B cell (primary cell): ENCODE measurements around the gene ADAMTS2. TPM values are rescaled to one million over a fixed set of nuclear protein-coding genes. Genes with fewer than 3 reads are reported as not detected.

Source experiments
- ATAC-seq: fragments of 200-7000 bp; cut with Tn5 transposase; one replicate; pipeline ENCODE4 v1.10.0; 2021; ENCODE audit warnings: low read depth, mild to moderate bottlenecking, moderate number of reproducible peaks, moderate library complexity
- CTCF ChIA-PET: fragments of 350-600 bp; sonication (Branson Sonifier 250); formaldehyde crosslinking; loops from one replicate; lab custom pipeline; 2021; ENCODE audit warnings: antibody characterized with exemption, inconsistent platforms; lab: Charles Lee
- POLR2A ChIA-PET: fragments of 350-600 bp; sonication (Branson Sonifier 250); formaldehyde crosslinking; loops from one replicate; lab custom pipeline; 2021; ENCODE audit warnings: antibody characterized with exemption; lab: Charles Lee
- DNase-seq: peaks from one replicate; pipeline ENCODE4 v3.0.0; 2013
- H2AFZ ChIP-seq: 2 replicates; pipeline ENCODE4 v1.6.1; 2012; ENCODE audit warnings: mild to moderate bottlenecking, low read depth, low read length; ENCODE audit not compliant: insufficient read depth, poor library complexity, severe bottlenecking
- H3K27ac ChIP-seq, 2 donors: 1 replicate in 1 of 2; 2 replicates in 1 of 2; pipeline ENCODE4 v1.5.1; 2012 to 2013; ENCODE audit warnings: low read length in 2 of 2, mild to moderate bottlenecking in 2 of 2, moderate library complexity in 1 of 2
- H3K27me3 ChIP-seq, 4 experiments: fragments of 200-600 bp in 1 of 4; sonication (generic) in 1 of 4; replicated peaks in 1 of 4; 1 replicate in 2 of 4; 2 replicates in 2 of 4; pipeline versions ENCODE4 v1.6.1 to v1.7.0; 2013 to 2016; ENCODE audit warnings: low read length in 3 of 4, mild to moderate bottlenecking in 2 of 4, mixed read lengths in 1 of 4, moderate library complexity in 1 of 4; ENCODE audit not compliant: insufficient read depth in 4 of 4, control insufficient read depth in 3 of 4; ENCODE audit errors: control extremely low read depth in 1 of 4
- H3K36me3 ChIP-seq, 2 experiments: replicated peaks in 1 of 2; 1 replicate in 1 of 2; 2 replicates in 1 of 2; pipeline versions ENCODE4 v1.6.1 to v1.7.1; 2013; ENCODE audit warnings: low read length in 1 of 2; ENCODE audit not compliant: insufficient read depth in 2 of 2, control insufficient read depth in 1 of 2; ENCODE audit errors: control extremely low read depth in 1 of 2, extremely low read depth in 1 of 2
- H3K4me1 ChIP-seq, 2 donors: fragments of 200-600 bp in 1 of 2; sonication (generic) in 1 of 2; 1 replicate in 1 of 2; 2 replicates in 1 of 2; pipeline versions ENCODE4 v1.5.1 to v1.6.1; 2013 to 2017; ENCODE audit warnings: low read length in 2 of 2; ENCODE audit not compliant: control insufficient read depth in 2 of 2, insufficient read depth in 2 of 2
- H3K4me2 ChIP-seq: replicated peaks from 2 replicates; pipeline ENCODE3; 2012; ENCODE audit warnings: mild to moderate bottlenecking, low read depth, low read length; ENCODE audit not compliant: poor library complexity, severe bottlenecking
- H3K4me3 ChIP-seq, 5 experiments: fragments of 200-600 bp in 1 of 5; sonication (generic) in 1 of 5; 1 replicate in 3 of 5; 2 replicates in 2 of 5; pipeline versions ENCODE4 v1.5.1 to v1.7.0; 2011 to 2016; ENCODE audit warnings: low read length in 4 of 5, mild to moderate bottlenecking in 4 of 5, low read depth in 2 of 5, control low read depth in 1 of 5, moderate library complexity in 1 of 5; ENCODE audit not compliant: insufficient read depth in 1 of 5; ENCODE audit errors: control extremely low read depth in 1 of 5, extremely low read depth in 1 of 5
- H3K79me2 ChIP-seq: fragments of 200-600 bp; sonication (generic); one replicate; pipeline ENCODE4 v1.6.0; 2016; ENCODE audit warnings: low read length; ENCODE audit not compliant: control insufficient read depth, insufficient read depth
- H3K9ac ChIP-seq: fragments of 200-600 bp; sonication (generic); 2 replicates; pipeline ENCODE4 v1.6.1; 2017; ENCODE audit warnings: mild to moderate bottlenecking, low read length, moderate library complexity
- H3K9me3 ChIP-seq, 3 donors: one replicate each; pipeline versions ENCODE4 v1.6.1 to v1.7.1; 2013; ENCODE audit warnings: low read length in 2 of 3; ENCODE audit not compliant: control insufficient read depth in 2 of 3, insufficient read depth in 1 of 3; ENCODE audit errors: control extremely low read depth in 1 of 3
- H4K20me1 ChIP-seq: 2 replicates; pipeline ENCODE4 v1.6.0; 2012; ENCODE audit warnings: mild to moderate bottlenecking, low read length; ENCODE audit not compliant: insufficient read depth, control insufficient read depth, poor library complexity, severe bottlenecking
- H3K27ac Mint-ChIP-seq: one replicate; pipeline ENCODE4 v1.8.0; 2021; ENCODE audit warnings: mixed read lengths
- H3K27me3 Mint-ChIP-seq: one replicate; pipeline ENCODE4 v1.8.0; 2021; ENCODE audit warnings: mixed read lengths
- H3K4me1 Mint-ChIP-seq: one replicate; pipeline ENCODE4 v1.8.0; 2021; ENCODE audit warnings: mixed read lengths
- H3K4me3 Mint-ChIP-seq: one replicate; pipeline ENCODE4 v1.8.0; 2021; ENCODE audit warnings: mixed read lengths
- H3K9me3 Mint-ChIP-seq: one replicate; pipeline ENCODE4 v1.8.0; 2022; ENCODE audit warnings: mixed read lengths; ENCODE audit not compliant: insufficient read depth
- CTCF ChIP-seq: fragments of 200-600 bp; IDR thresholded peaks from one replicate; pipeline ENCODE4 v1.8.0; 2022; ENCODE audit warnings: antibody characterized with exemption, mild to moderate bottlenecking
- EZH2 ChIP-seq: IDR thresholded peaks from 2 replicates; pipeline ENCODE4 v1.6.1; 2012; ENCODE audit warnings: borderline replicate concordance, low read depth, mild to moderate bottlenecking, moderate library complexity, low read length; ENCODE audit not compliant: insufficient read depth, poor library complexity, severe bottlenecking
- WGBS: methylation state at CpG from one replicate; pipeline ENCODE4 v1.1.5; 2013; ENCODE audit warnings: missing lambda C conversion rate; ENCODE audit not compliant: insufficient coverage; 5-methylcytosine and 5-hydroxymethylcytosine counted together
- intact Hi-C: fragments of 100-400 bp; cut with micrococcal nuclease; formaldehyde crosslinking; loops from one replicate; pipeline ENCODE4 v1.10.0; 2022
- polyA plus RNA-seq: library from polyadenylated mRNA; depleted of rRNA; stranded (reverse); fragments of >200 nt; gene quantifications from 2 replicates; pipeline ENCODE4 v1.2.3, GENCODE V29; 2012
- total RNA-seq, 2 donors: library from RNA; stranded (reverse); fragments of 120-200 nt in 1 of 2; gene quantifications; 1 replicate in 1 of 2; 2 replicates in 1 of 2; pipeline versions ENCODE4 v1.2.3 to v1.2.4, GENCODE V29; 2013 to 2022

The ADAMTS2 gene
- total and polyA plus RNA-seq, 2 donors (not counting 1 experiment from before 2014, with no cell fraction given): not detected

GRCh38 chr5:179135441-179136215 is 209.6 kb downstream of the ADAMTS2 start:
- DNase-seq: no peak
- Mint-ChIP-seq H3K4me1 (no peaks in the 10 kb centered on the region), H3K9me3 (no peaks in the 10 kb centered on the region), H3K27ac (no peak overlapping the region), H3K4me3 (no peak overlapping the region), H3K27me3 (no peaks in the 10 kb centered on the region)
- ChIA-PET CTCF (no interaction called here), POLR2A (no interaction called here)
- Histone ChIP-seq H3K9ac (no peak overlapping the region), H3K4me3 (no peak overlapping the region), H3K79me2 (no peaks in the 10 kb centered on the region), H2AFZ (no peak overlapping the region), H3K36me3 (no peaks in the 10 kb centered on the region), H3K4me2 (no peak overlapping the region), H3K9me3 (peaks cover 0 to 26% (median 0%) of the 10 kb centered on the region in 3 donors), H3K27ac (no peak overlapping the region), H4K20me1 (no peaks in the 10 kb centered on the region), H3K27me3 (no peaks in the 10 kb centered on the region), H3K4me1 (no peaks in the 10 kb centered on the region)
- no peak for ATAC-seq
- 86% methylated on average over 19 of the region's 20 CpGs for WGBS
- intact Hi-C loops: no loop called here
- no peak for TF ChIP-seq CTCF
- TF ChIP-seq EZH2: no peak

GRCh38 chr5:179135006-179135405 is 210.3 kb downstream of the ADAMTS2 start:
- Histone ChIP-seq H3K36me3 (no peaks in the 10 kb centered on the region), H3K27ac (no peak overlapping the region), H3K79me2 (no peaks in the 10 kb centered on the region), H2AFZ (no peak overlapping the region), H3K9ac (no peak overlapping the region), H3K9me3 (peaks cover 0 to 26% (median 0%) of the 10 kb centered on the region in 3 donors), H4K20me1 (no peaks in the 10 kb centered on the region), H3K4me2 (no peak overlapping the region), H3K4me1 (no peaks in the 10 kb centered on the region), H3K27me3 (no peaks in the 10 kb centered on the region), H3K4me3 (no peak overlapping the region)
- Mint-ChIP-seq H3K27ac (no peak overlapping the region), H3K9me3 (no peaks in the 10 kb centered on the region), H3K27me3 (no peaks in the 10 kb centered on the region), H3K4me3 (no peak overlapping the region), H3K4me1 (no peaks in the 10 kb centered on the region)
- POLR2A ChIA-PET: no interaction called here
- ATAC-seq (no peak), DNase-seq (no peak)
- no peak for TF ChIP-seq CTCF
- TF ChIP-seq EZH2: no peak
- intact Hi-C loops: no loop called here
- WGBS: 81% methylated on average over 11 of the region's 19 CpGs
- CTCF ChIA-PET: no interaction called here
